Breast epithelium (tissue), 4 donors: ENCODE results near the gene TRPC3. TPM values are rescaled to one million over a fixed set of nuclear protein-coding genes. Genes with fewer than 3 reads are reported as not detected.

Source experiments
- DNase-seq, 2 donors: peaks; one replicate each; pipeline ENCODE4 v3.0.0-alpha.2; 2019; ENCODE audit warnings: low spot score in 2 of 2
- H3K27ac ChIP-seq, 2 donors: fragments of 200-600 bp; sonication (generic) in 1 of 2; one replicate each; pipeline ENCODE4 v1.5.1; 2016 to 2019; ENCODE audit warnings: mild to moderate bottlenecking in 1 of 2
- H3K27me3 ChIP-seq, 2 donors: fragments of 200-600 bp; sonication (generic) in 1 of 2; one replicate each; pipeline versions ENCODE4 v1.5.1 to v1.6.0; 2017 to 2019; ENCODE audit warnings: control low read depth in 1 of 2, mild to moderate bottlenecking in 1 of 2
- H3K36me3 ChIP-seq: fragments of 200-600 bp; one replicate; pipeline ENCODE4 v1.5.1; 2019
- H3K4me1 ChIP-seq, 2 donors: fragments of 200-600 bp; sonication (generic); one replicate each; pipeline ENCODE4 v1.5.1; 2016 to 2019; ENCODE audit warnings: control low read depth in 1 of 2
- H3K4me3 ChIP-seq, 3 donors: fragments of 200-600 bp; sonication (generic); 1 replicate in 2 of 3; 2 replicates in 1 of 3; pipeline ENCODE4 v1.5.1; 2016 to 2019; ENCODE audit warnings: mild to moderate bottlenecking in 3 of 3, moderate library complexity in 2 of 3
- H3K9me3 ChIP-seq, 2 donors: fragments of 200-600 bp; sonication (generic) in 1 of 2; one replicate each; pipeline ENCODE4 v1.5.1; 2016 to 2019; ENCODE audit warnings: control low read depth in 1 of 2
- POLR2A ChIP-seq: fragments of 450-650 bp; IDR thresholded peaks from one replicate; pipeline ENCODE4 v1.6.1; 2016; ENCODE audit warnings: antibody characterized with exemption, mild to moderate bottlenecking, moderate library complexity
- POLR2AphosphoS5 ChIP-seq, 3 donors: sonication (generic); formaldehyde crosslinking; IDR thresholded peaks; one replicate each; pipeline ENCODE4 v1.6.1; 2017; ENCODE audit warnings: antibody characterized with exemption in 3 of 3
- intact Hi-C: fragments of 100-400 bp; cut with DNase I; formaldehyde crosslinking; loops from one replicate; pipeline ENCODE4 v1.15.1; 2023; ENCODE audit warnings: low total_unique reads
- total RNA-seq, 3 donors: library from RNA; depleted of rRNA; stranded (reverse); fragments of >200 nt; gene quantifications; one replicate each; pipeline ENCODE4 v1.1.0, GENCODE V29; 2016
- TF ChIP-seq, protein P1 (sequence below), 3 donors: fragments of 450-650 bp; IDR thresholded peaks; one replicate each; pipeline ENCODE4 v1.5.1; 2016 to 2017; ENCODE audit warnings: antibody characterized with exemption in 3 of 3, mild to moderate bottlenecking in 3 of 3, moderate library complexity in 3 of 3

TRPC3 gene
- total RNA-seq, 3 donors from 2014 or later = 0.64 to 0.98 (median 0.88) TPM

DNA sequence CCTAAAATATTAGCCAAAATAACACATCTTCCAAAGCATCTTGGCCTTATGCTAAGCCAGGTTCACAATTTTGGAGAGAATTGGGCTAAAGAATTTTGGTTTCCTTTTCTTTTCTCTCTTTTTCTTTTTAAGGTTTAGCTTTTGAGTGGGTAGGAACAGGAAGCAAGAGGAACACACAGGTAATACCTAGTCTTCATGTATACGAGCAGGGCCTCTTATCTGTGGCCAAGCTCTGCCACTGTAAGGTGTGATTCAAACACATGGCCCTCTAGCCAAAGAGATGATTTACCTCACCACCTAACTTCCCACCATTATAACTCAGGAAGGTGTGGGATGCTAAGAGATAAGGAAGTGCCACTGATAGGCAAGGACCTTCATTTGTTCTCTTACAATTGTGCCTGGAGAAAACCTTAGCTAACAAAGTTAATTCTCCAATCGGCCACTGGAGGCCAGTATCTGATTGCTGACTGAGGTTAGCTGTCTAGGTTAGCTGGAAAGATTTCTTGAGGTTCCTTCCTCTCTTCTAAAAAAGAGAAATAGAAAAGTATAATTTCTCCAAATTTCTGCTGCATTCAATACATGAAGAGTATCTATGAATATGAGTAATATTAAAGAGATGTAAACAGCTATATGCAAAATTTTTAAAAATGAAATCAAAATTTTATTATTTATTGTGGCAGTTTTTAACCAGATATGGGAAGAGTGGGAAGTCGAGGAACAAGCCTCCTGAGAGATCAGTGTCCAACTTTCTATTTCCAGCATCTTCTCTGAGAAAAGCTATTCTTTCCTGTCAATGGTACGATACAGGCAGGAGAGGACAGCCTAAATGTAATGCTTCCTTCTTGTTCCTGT lies 51.5 kb downstream of the TRPC3 start:
- Histone ChIP-seq H3K27me3 (no peaks in the 10 kb centered on the region), H3K27ac (no peak overlapping the region), H3K4me1 (no peaks in the 10 kb centered on the region), H3K9me3 (no peaks in the 10 kb centered on the region), H3K36me3 (no peaks in the 10 kb centered on the region), H3K4me3 (no peak overlapping the region)
- TF ChIP-seq POLR2AphosphoS5 (IDR thresholded peaks at IDR 0.05) (no peak), POLR2A (no peak)
- TF ChIP-seq, protein P1, sequence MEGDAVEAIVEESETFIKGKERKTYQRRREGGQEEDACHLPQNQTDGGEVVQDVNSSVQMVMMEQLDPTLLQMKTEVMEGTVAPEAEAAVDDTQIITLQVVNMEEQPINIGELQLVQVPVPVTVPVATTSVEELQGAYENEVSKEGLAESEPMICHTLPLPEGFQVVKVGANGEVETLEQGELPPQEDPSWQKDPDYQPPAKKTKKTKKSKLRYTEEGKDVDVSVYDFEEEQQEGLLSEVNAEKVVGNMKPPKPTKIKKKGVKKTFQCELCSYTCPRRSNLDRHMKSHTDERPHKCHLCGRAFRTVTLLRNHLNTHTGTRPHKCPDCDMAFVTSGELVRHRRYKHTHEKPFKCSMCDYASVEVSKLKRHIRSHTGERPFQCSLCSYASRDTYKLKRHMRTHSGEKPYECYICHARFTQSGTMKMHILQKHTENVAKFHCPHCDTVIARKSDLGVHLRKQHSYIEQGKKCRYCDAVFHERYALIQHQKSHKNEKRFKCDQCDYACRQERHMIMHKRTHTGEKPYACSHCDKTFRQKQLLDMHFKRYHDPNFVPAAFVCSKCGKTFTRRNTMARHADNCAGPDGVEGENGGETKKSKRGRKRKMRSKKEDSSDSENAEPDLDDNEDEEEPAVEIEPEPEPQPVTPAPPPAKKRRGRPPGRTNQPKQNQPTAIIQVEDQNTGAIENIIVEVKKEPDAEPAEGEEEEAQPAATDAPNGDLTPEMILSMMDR (IDR thresholded peaks at IDR 0.05) = peak; percentile 47 to 60 (median 57)
- DNase-seq = no peak
- intact Hi-C loops = no loop called here

DNA sequence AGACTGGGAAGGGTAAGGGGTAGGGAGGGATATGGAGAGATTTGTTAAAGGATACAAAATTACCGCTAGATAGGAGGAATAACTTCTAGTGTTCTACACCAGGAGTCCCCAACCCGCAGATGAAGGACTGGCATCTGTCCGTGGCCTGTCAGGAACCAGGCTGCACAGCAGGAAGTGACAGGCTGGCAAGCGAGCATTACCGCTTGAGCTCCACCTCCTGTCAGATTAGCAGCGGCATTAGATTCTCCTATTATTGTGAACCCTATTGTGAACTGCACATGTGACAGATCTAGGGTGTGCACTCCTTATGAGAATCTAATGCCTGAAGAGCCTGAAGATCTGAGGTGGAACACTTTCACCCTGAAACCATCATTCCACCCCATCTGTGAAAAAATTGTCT lies 53.7 kb downstream of the TRPC3 start:
- intact Hi-C loops = no loop called here
- no peak overlapping the region for H3K27ac ChIP-seq
- no peaks in the 10 kb centered on the region for H3K36me3 ChIP-seq
- H3K27me3 ChIP-seq = no peaks in the 10 kb centered on the region
- TF ChIP-seq POLR2AphosphoS5 (IDR thresholded peaks at IDR 0.05) (no peak), POLR2A (no peak)
- TF ChIP-seq, protein P1 (IDR thresholded peaks at IDR 0.05) = no peak
- no peak overlapping the region for H3K4me3 ChIP-seq
- H3K4me1 ChIP-seq = no peaks in the 10 kb centered on the region
- H3K9me3 ChIP-seq = no peaks in the 10 kb centered on the region
- DNase-seq = no peak

GRCh38 chr4:121888134-121888533 lies 63.7 kb downstream of the TRPC3 start:
- H3K4me1 ChIP-seq = no peaks in the 10 kb centered on the region
- H3K27me3 ChIP-seq = no peaks in the 10 kb centered on the region
- intact Hi-C loops = no loop called here
- H3K4me3 ChIP-seq = no peak overlapping the region
- TF ChIP-seq, protein P1 (IDR thresholded peaks at IDR 0.05) = no peak
- DNase-seq = no peak
- H3K9me3 ChIP-seq = no peaks in the 10 kb centered on the region
- H3K36me3 ChIP-seq = no peaks in the 10 kb centered on the region
- H3K27ac ChIP-seq = no peak overlapping the region

DNA sequence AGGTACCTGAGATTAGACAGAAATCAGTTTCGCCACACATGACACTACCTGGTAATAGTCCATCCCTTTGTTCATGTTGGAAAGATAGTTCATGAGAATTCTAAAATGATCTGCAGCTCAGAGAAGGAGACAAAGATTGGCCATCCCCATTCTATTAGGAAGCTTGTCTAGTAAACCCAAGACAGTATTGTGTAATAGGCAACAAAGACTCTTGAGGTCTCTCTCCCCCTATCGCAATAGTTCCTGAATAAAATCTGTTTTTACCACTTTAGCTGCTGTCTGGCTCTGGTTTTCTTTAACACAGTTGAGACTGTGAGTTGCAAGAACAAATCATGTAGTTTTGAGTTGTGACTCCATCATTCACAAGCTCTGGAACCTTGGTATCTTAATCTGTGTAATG lies 66.7 kb downstream of the TRPC3 start:
- TF ChIP-seq POLR2A (no peak), POLR2AphosphoS5 (IDR thresholded peaks at IDR 0.05) (no peak)
- TF ChIP-seq, protein P1 (IDR thresholded peaks at IDR 0.05) = no peak
- Histone ChIP-seq H3K4me3 (no peak overlapping the region), H3K27ac (no peak overlapping the region), H3K4me1 (no peaks in the 10 kb centered on the region), H3K27me3 (no peaks in the 10 kb centered on the region), H3K9me3 (no peaks in the 10 kb centered on the region), H3K36me3 (no peaks in the 10 kb centered on the region)
- intact Hi-C loops = no loop called here
- no peak for DNase-seq

- Histone ChIP-seq H3K27me3 (no peaks in the 10 kb centered on the region), H3K4me3 (no peak overlapping the region), H3K9me3 (no peaks in the 10 kb centered on the region), H3K4me1 (no peaks in the 10 kb centered on the region), H3K27ac (no peak overlapping the region), H3K36me3 (no peaks in the 10 kb centered on the region)
- TF ChIP-seq POLR2A = no peak
- TF ChIP-seq, protein P1 (IDR thresholded peaks at IDR 0.05) = no peak
- TF ChIP-seq POLR2AphosphoS5 (IDR thresholded peaks at IDR 0.05) = no peak
- DNase-seq = no peak
- intact Hi-C loops = no loop called here
Measured at GRCh38 chr4:121881158-121881557, 70.7 kb downstream of the TRPC3 start.
